ENCODE measurements around the gene NPNT.
A peak's percentile ranks its signal among the peaks of the same experiment; 100 is the strongest.

NPNT gene

DNA sequence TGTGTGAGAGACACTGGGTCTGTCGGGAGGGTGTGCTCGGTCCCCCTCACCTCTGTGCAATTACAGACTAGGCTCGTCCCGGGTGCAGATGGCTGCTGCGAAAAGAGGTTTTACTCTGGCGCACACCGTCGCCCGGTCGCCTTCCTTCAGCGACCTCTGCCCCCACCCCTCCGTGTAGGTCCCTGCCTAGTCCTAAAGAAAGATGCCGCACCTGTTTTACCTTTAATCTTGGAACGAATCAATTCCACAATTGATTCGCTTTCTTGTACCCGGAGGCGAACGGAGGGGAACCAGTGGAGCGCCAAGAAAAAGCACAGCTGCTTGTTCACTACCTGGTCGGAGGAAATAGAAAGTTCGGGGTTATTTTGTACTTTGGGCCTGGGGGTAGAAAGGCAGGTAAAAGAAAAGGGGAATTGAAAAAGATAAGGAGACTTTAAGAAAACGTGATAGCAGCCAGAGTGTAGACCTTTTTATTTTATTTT lies 1.2 kb downstream of the NPNT start:
- DNase-seq (ENCODE audit: low spot score), result peak; percentile 4
- TF ChIP-seq, protein P1, sequence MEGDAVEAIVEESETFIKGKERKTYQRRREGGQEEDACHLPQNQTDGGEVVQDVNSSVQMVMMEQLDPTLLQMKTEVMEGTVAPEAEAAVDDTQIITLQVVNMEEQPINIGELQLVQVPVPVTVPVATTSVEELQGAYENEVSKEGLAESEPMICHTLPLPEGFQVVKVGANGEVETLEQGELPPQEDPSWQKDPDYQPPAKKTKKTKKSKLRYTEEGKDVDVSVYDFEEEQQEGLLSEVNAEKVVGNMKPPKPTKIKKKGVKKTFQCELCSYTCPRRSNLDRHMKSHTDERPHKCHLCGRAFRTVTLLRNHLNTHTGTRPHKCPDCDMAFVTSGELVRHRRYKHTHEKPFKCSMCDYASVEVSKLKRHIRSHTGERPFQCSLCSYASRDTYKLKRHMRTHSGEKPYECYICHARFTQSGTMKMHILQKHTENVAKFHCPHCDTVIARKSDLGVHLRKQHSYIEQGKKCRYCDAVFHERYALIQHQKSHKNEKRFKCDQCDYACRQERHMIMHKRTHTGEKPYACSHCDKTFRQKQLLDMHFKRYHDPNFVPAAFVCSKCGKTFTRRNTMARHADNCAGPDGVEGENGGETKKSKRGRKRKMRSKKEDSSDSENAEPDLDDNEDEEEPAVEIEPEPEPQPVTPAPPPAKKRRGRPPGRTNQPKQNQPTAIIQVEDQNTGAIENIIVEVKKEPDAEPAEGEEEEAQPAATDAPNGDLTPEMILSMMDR (IDR thresholded peaks at IDR 0.05; ENCODE audit: borderline replicate concordance, control extremely low read depth, extremely low read depth, insufficient read depth, missing control alignments), result no peak
- in situ Hi-C loops (cut with MboI; ENCODE audit: low sequenced_read_pairs, unreplicated experiment), result no loop called here

DNA sequence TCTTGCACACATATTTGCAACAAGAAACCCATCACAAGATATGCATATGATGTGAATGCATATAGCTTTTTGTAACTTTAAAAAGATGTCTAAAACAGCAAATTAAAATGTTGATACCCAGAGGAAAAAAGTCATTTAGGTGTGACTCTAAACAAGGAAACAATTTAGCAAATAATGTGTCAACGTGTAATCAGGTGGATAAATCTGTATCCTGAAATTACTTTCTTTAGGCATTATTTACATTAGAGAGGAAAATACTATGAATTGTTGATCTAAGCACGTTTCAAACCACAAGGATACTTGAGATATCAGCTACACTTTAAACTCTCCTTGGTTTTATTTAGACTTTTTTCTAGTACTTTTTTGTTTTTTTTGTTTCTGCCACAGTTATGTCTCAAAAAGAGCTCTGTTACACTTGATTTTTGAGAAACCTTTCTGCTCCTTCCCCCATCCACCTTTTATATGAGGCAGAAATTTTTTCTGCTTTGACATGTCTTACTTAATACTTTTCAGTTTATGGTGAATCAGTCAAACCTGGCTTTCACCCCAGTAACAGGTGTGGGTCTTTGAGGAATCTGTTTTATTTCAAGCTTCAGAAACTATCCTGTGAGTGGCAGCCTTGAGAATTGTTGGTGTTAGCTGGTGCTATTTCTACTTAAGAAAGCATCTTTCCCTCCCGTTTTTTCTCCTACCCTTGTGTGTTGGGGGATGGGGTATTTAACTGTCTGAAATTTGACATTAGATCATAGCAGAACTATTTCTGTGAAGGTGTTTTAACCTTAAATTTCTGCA lies 1.9 kb downstream of the NPNT start:
- TF ChIP-seq, protein P1 (IDR thresholded peaks at IDR 0.05; ENCODE audit: borderline replicate concordance, control extremely low read depth, extremely low read depth, insufficient read depth, missing control alignments), result no peak
- in situ Hi-C loops (cut with MboI; ENCODE audit: low sequenced_read_pairs, unreplicated experiment), result no loop called here
- no peak for DNase-seq (ENCODE audit: low spot score)

DNA sequence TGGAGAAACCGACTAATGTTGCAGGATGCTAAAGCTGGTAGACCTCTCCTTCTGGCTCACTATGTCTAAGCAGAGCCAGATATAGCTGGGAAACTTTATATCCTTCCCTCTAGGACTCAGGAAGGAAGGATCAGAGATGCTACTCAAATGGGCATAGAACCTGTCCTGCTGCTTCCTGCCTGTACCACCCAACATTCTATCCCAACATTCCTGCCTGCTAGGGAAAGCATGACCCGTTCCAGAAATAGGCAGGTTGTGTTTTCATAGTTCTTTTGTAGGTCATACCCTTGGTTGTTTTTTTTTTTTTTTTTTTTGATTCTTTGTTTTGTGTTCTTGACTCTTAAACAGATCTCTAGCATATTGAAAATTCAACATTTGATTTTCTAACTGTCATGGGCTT lies 5.3 kb downstream of the NPNT start:
- TF ChIP-seq, protein P1 (IDR thresholded peaks at IDR 0.05; ENCODE audit: borderline replicate concordance, control extremely low read depth, extremely low read depth, insufficient read depth, missing control alignments), result no peak
- no peak for DNase-seq (ENCODE audit: low spot score)
- in situ Hi-C loops (cut with MboI; ENCODE audit: low sequenced_read_pairs, unreplicated experiment), result no loop called here

DNA sequence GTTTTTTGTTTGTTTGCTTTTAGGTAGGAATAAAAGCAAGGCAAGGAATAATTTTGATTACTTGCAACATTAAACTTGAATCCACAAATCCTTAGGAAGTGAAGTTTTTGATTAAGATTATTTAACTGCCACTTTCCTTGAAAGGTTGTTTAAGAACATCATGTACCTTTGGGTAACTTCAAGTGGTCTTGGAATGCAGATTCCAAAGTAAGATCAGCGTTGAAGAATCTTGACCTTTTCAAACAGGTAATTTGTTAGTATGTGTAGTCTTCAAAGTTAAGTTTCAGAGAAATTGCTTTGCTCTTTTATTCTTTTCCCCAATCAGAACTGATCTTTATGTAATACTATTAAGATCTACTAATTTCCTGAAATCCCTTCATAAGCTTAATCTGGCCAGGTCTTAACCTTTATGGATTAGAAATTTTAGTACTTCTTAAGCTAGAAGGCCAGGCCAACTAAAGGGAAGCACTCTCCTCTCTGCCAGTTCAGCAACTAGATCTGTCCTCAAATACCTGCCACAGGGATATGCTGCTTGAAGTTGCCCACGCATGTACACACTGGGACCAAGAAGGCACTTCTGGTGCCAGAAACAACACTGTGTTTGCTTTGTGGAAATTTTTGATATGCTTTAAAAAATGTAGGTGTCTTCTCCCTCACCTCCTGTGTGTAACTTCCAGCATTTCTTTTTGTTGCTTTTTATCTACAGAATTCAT lies 7.4 kb downstream of the NPNT start:
- in situ Hi-C loops (cut with MboI; ENCODE audit: low sequenced_read_pairs, unreplicated experiment), result no loop called here
- TF ChIP-seq, protein P1 (IDR thresholded peaks at IDR 0.05; ENCODE audit: borderline replicate concordance, control extremely low read depth, extremely low read depth, insufficient read depth, missing control alignments), result no peak
- no peak for DNase-seq (ENCODE audit: low spot score)

DNA sequence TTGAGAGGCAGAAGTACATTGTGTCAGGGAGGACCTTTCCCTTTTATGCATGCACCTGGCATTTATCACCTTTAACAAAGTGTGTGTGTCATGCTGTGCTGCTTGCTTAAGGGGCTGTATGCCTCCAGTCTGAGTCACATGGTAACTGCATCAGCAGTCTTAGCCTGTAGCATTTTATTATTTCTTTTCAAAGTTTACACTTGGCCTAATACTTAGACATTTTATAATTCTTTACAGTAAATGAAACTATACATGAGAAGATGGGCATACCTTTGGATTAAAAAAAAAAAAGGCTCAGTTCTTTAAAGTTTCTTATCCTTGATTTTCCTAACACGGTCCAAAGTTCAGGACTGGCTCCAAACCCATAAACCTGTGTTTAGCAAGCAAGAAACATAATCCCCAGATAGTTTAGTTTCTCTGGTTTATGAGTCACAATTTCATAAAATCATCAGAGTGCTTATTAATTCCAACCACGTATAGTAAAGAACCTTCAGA lies 14.6 kb downstream of the NPNT start:
- in situ Hi-C loops (cut with MboI; ENCODE audit: low sequenced_read_pairs, unreplicated experiment), result no loop called here
- DNase-seq (ENCODE audit: low spot score), result no peak
- TF ChIP-seq, protein P1 (IDR thresholded peaks at IDR 0.05; ENCODE audit: borderline replicate concordance, control extremely low read depth, extremely low read depth, insufficient read depth, missing control alignments), result no peak

DNA sequence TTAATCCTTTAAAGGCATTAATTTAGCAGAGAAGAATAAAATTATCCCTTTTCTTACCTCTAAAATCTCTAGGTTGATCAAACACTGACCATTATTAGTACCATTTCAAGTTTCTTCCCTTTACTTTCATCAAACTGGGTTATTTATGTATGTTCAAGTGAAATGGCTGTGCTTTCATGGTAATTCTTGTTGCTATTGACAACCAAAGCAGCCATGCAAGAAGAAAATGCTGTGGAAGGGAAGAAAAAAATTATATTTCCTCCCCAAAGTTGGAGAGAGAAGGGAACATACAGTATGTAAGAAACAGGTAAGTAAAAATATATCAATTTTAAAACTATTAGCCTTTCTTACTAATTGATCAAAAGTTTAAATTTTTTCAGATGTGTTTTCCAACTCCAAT lies 16.2 kb downstream of the NPNT start:
- TF ChIP-seq, protein P1 (IDR thresholded peaks at IDR 0.05; ENCODE audit: borderline replicate concordance, control extremely low read depth, extremely low read depth, insufficient read depth, missing control alignments), result no peak
- in situ Hi-C loops (cut with MboI; ENCODE audit: low sequenced_read_pairs, unreplicated experiment), result no loop called here

More for the DNA sequence above, 16.2 kb downstream of the NPNT start:
- no peak for DNase-seq (ENCODE audit: low spot score)

Data from GM13976 (cell line).